Transverse colon (tissue), 4 donors: ENCODE data around the gene PRKCA. TPM values are rescaled to one million over a fixed set of nuclear protein-coding genes. Genes with fewer than 3 reads are reported as not detected.

Source experiments
- DNase-seq: peaks from one replicate; pipeline ENCODE4 v3.0.0-alpha.2; 2019
- H3K27ac ChIP-seq, 4 donors: fragments of 200-600 bp; sonication (generic); 2 replicates each; pipeline ENCODE4 v1.5.1; 2016 to 2018; ENCODE audit warnings: inconsistent platforms in 4 of 4
- H3K27me3 ChIP-seq: fragments of 200-600 bp; sonication (generic); 2 replicates; pipeline ENCODE4 v1.5.1; 2017; ENCODE audit warnings: inconsistent platforms
- H3K36me3 ChIP-seq, 4 donors: fragments of 200-600 bp; sonication (generic); 2 replicates each; pipeline ENCODE4 v1.5.1; 2017 to 2019; ENCODE audit warnings: inconsistent platforms in 4 of 4
- H3K4me1 ChIP-seq, 4 donors: fragments of 200-600 bp; sonication (generic); 2 replicates each; pipeline ENCODE4 v1.5.1; 2017 to 2020; ENCODE audit warnings: inconsistent platforms in 4 of 4
- H3K4me3 ChIP-seq, 4 donors: fragments of 200-600 bp; sonication (generic); 1 replicate in 1 of 4; 2 replicates in 3 of 4; pipeline versions ENCODE4 v1.5.1 to v1.6.1; 2017 to 2019; ENCODE audit warnings: inconsistent platforms in 4 of 4
- H3K9me3 ChIP-seq, 2 donors: fragments of 200-600 bp; sonication (generic); 2 replicates each; pipeline ENCODE4 v1.5.1; 2017 to 2019; ENCODE audit warnings: inconsistent platforms in 2 of 2
- EP300 ChIP-seq: sonication (generic); formaldehyde crosslinking; IDR thresholded peaks from one replicate; pipeline ENCODE4 v1.6.1; 2017; ENCODE audit warnings: antibody characterized with exemption, low read depth
- POLR2A ChIP-seq: fragments of 450-650 bp; IDR thresholded peaks from one replicate; pipeline ENCODE4 v1.6.1; 2016; ENCODE audit warnings: antibody characterized with exemption, mild to moderate bottlenecking, moderate library complexity
- POLR2AphosphoS5 ChIP-seq, 3 donors: sonication (generic); formaldehyde crosslinking; IDR thresholded peaks; one replicate each; pipeline ENCODE4 v1.6.1; 2016; ENCODE audit warnings: antibody characterized with exemption in 3 of 3
- WGBS, 2 donors: methylation state at CpG; one replicate each; pipeline ENCODE4 v1.1.5; 2018; ENCODE audit warnings: low coverage in 1 of 2; 5-methylcytosine and 5-hydroxymethylcytosine counted together
- in situ Hi-C, 4 donors: fragments of 200-750 bp; cut with MboI; loops; one replicate each; pipeline versions ENCODE4 v1.15.0 to v1.15.1; 2017; ENCODE audit warnings: low sequenced_read_pairs in 3 of 4, low pct_ligation_motif_present in 1 of 4, low pct_unique_long_range_greater_than_20kb in 1 of 4
- intact Hi-C: fragments of 100-400 bp; cut with DNase I; formaldehyde crosslinking; loops from one replicate; pipeline ENCODE4 v1.15.1; 2023; ENCODE audit warnings: low total_unique reads
- total RNA-seq, 4 donors: library from RNA; depleted of rRNA; stranded (reverse); fragments of >200 nt; gene quantifications; one replicate each; pipeline ENCODE4 v1.1.0, GENCODE V29; 2016
- TF ChIP-seq, protein P1 (sequence below), 5 experiments: fragments of 200-600 bp in 3 of 5; fragments of 450-650 bp in 2 of 5; sonication (generic) in 3 of 5; IDR thresholded peaks; 1 replicate in 2 of 5; 2 replicates in 3 of 5; pipeline ENCODE4 v1.5.1; 2016 to 2017; ENCODE audit warnings: antibody characterized with exemption in 5 of 5, inconsistent platforms in 3 of 5, mild to moderate bottlenecking in 2 of 5, moderate library complexity in 1 of 5

PRKCA gene
- total RNA-seq, 4 donors from 2014 or later = 16.1 to 49.7 (median 31.7) TPM

DNA sequence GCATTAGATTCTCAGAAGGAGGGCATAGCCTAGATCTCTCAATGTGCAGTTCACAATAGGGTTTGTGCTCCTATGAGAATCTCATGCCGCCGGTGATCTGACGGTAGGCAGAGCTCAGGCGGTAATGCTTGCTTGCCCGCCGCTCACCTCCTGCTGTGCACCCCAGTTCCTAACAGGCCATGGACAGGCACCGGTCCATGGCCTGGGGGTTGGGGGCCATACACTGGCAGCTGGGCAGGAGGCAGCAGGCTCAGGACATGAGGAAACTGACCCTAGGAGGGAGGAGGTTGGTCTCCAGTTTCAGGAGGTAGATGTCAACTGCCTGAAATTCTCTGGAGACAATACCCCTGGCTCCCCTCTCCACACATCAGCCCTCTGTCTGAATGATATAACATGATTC lies 287.5 kb downstream of the PRKCA start:
- intact Hi-C loops = no loop called here

DNA sequence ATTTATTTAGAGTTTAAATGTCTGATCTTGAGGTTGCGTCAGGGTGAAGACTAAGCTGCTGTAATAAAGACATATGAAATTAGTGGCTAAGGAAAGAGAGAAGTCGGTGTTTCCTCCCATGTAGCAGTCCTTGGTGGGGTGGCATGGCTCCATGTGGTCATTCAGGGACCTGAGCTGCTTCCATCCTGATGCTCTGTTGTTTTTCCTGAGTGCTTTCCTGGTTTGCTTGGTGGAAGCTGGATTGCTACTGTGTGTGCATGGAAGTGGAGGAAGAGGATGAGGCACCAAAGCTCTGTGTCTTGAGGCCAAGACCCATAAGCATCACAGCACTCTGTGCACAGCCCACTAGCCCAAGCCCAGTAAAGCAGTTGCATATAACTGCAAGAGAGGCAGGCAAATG lies 290.7 kb downstream of the PRKCA start:
- no peak overlapping the region for H3K4me3 ChIP-seq
- 94 to 100% methylated on average over 1 to 2 of the region's 2 CpGs for WGBS, 2 donors
- intact Hi-C loops = no loop called here
- H3K4me1 ChIP-seq = no peaks in the 10 kb centered on the region
- no peak for DNase-seq
- H3K27me3 ChIP-seq = no peaks in the 10 kb centered on the region
- in situ Hi-C loops = no loop called here
- H3K27ac ChIP-seq = no peak overlapping the region
- H3K36me3 ChIP-seq = no peaks in the 10 kb centered on the region
- H3K9me3 ChIP-seq = no peaks in the 10 kb centered on the region
- TF ChIP-seq POLR2AphosphoS5 (IDR thresholded peaks at IDR 0.05) (no peak), EP300 (no peak), POLR2A (no peak)
- TF ChIP-seq, protein P1, sequence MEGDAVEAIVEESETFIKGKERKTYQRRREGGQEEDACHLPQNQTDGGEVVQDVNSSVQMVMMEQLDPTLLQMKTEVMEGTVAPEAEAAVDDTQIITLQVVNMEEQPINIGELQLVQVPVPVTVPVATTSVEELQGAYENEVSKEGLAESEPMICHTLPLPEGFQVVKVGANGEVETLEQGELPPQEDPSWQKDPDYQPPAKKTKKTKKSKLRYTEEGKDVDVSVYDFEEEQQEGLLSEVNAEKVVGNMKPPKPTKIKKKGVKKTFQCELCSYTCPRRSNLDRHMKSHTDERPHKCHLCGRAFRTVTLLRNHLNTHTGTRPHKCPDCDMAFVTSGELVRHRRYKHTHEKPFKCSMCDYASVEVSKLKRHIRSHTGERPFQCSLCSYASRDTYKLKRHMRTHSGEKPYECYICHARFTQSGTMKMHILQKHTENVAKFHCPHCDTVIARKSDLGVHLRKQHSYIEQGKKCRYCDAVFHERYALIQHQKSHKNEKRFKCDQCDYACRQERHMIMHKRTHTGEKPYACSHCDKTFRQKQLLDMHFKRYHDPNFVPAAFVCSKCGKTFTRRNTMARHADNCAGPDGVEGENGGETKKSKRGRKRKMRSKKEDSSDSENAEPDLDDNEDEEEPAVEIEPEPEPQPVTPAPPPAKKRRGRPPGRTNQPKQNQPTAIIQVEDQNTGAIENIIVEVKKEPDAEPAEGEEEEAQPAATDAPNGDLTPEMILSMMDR (IDR thresholded peaks at IDR 0.05) = no peak

More for the DNA sequence above, 287.5 kb downstream of the PRKCA start:
- Histone ChIP-seq H3K4me1 (no peaks in the 10 kb centered on the region), H3K36me3 (no peaks in the 10 kb centered on the region), H3K9me3 (no peaks in the 10 kb centered on the region), H3K27ac (no peak overlapping the region), H3K27me3 (no peaks in the 10 kb centered on the region), H3K4me3 (no peak overlapping the region)
- TF ChIP-seq, protein P1 (IDR thresholded peaks at IDR 0.05) = no peak
- no peak for TF ChIP-seq EP300
- no peak for TF ChIP-seq POLR2A
- no peak for TF ChIP-seq POLR2AphosphoS5 (IDR thresholded peaks at IDR 0.05)
- 100% methylated on average over 7 of the region's 7 CpGs; no CpG with 5 or more reads in 1 of the 2 donors for WGBS, 2 donors
- in situ Hi-C loops = no loop called here
- DNase-seq = no peak

DNA sequence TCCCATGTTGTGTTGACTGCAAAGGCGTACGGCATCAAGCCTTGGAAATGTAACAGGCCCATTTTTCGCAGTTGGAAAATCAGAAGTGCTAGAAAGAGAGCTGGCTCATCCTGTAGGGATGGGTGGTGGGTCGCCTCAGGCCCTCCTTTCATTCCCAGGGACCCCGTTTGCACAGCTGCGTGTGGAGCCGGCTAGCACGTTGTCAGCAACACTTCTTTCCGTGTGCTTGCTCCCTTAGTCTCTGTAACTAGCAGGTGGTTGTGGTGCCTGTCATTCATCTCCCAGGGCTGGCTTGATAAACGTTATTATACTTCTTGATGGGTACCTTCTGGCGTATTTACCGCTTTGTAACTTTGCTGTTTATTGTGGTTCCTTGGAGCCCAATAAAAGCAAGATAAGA lies 293.5 kb downstream of the PRKCA start:
- no peak for DNase-seq
- no peaks in the 10 kb centered on the region for H3K9me3 ChIP-seq
- H3K4me1 ChIP-seq = no peaks in the 10 kb centered on the region
- in situ Hi-C loops (no loop called here), intact Hi-C loops (no loop called here)
- no peaks in the 10 kb centered on the region for H3K27me3 ChIP-seq
- H3K27ac ChIP-seq = no peak overlapping the region
- H3K36me3 ChIP-seq = no peaks in the 10 kb centered on the region
- TF ChIP-seq, protein P1 (IDR thresholded peaks at IDR 0.05) = no peak
- TF ChIP-seq POLR2AphosphoS5 (IDR thresholded peaks at IDR 0.05) = no peak
- no peak for TF ChIP-seq POLR2A
- no peak for TF ChIP-seq EP300
- 81 to 86% methylated on average over 6 to 12 of the region's 12 CpGs for WGBS, 2 donors
- H3K4me3 ChIP-seq = no peak overlapping the region

DNA sequence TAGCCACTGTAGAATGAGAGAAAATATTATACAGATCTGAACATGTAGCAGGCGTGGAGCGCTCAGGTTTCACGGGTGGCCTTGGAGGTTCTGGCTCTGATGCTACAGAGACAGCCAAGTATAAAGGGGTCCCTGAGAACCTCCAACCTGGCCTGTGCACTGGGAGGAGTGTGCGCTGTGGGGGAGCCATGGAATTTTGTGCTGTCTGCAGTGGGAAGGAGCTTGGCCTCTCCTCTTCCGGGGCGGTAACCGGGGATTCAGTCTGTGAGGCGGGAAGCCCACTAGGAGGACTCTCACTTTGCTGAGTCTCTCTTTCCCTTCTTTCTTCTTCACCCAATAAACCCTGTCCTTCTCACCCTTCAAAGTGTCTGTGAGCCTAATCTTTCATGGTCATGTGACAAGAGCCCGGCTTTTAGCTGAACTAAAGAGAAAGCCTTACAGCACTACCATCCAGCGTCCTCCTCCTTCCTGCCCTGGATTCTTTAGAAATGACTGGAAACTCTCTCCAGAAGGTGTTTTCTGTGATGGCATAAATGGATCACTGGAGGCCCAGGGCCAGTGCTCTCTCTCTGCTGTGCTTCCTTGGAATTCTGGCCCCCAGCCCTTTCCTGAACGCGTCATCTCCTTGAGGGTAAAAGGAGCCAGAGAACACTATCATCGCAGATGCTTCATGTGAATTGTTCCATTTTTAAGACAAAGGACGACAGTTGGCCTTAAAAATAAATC lies 300.4 kb downstream of the PRKCA start:
- in situ Hi-C loops = no loop called here
- Histone ChIP-seq H3K27me3 (no peaks in the 10 kb centered on the region), H3K4me1 (peaks cover 0 to 8% (median 0%) of the 10 kb centered on the region in 4 donors), H3K9me3 (no peaks in the 10 kb centered on the region), H3K36me3 (no peaks in the 10 kb centered on the region), H3K4me3 (no peak overlapping the region), H3K27ac (peak overlapping the region in 2 of 4 donors; percentile 31 to 54)
- WGBS, 2 donors = 89 to 94% methylated on average over 10 to 14 of the region's 14 CpGs
- intact Hi-C loops = no loop called here
- DNase-seq = no peak
- no peak for TF ChIP-seq EP300
- no peak for TF ChIP-seq POLR2AphosphoS5 (IDR thresholded peaks at IDR 0.05)

DNA sequence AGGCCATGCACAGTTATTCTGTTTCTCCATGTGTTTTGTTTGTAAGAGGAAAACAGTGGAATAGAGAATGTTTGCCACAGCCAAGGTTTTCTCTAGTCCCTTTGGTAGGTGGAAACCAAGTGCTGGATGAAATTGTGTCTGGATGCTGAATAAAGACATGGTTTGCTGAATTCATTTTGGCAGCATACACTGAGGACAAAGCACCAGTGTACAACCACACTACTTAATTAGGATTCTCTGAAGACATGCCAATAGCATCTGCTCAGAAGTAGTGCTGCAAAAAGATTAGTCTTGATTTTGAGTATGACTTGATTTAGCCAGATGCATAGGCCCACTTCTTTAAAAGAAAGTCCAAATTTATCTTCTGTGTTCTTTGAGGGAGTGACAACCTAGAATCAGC lies 302.0 kb downstream of the PRKCA start:
- DNase-seq = no peak
- no peaks in the 10 kb centered on the region for H3K9me3 ChIP-seq
- in situ Hi-C loops (no loop called here), intact Hi-C loops (no loop called here)
- H3K4me3 ChIP-seq = no peak overlapping the region
- H3K27me3 ChIP-seq = no peaks in the 10 kb centered on the region
- peaks cover 0 to 8% (median 0%) of the 10 kb centered on the region in 4 donors for H3K4me1 ChIP-seq
- TF ChIP-seq POLR2AphosphoS5 (IDR thresholded peaks at IDR 0.05) = no peak
- TF ChIP-seq, protein P1 (IDR thresholded peaks at IDR 0.05) = no peak
- TF ChIP-seq EP300 = no peak
- TF ChIP-seq POLR2A = no peak
- no peaks in the 10 kb centered on the region for H3K36me3 ChIP-seq
- H3K27ac ChIP-seq = no peak overlapping the region
